ENCODE measurements around the gene ADNP2. TPM values are rescaled to one million over a fixed set of nuclear protein-coding genes. Genes with fewer than 3 reads are reported as not detected.

ADNP2 gene
- total RNA-seq, 1 experiment from 2014 or later: 12.6 TPM

GRCh38 chr18:80147418-80148325 is 38.6 kb downstream of the ADNP2 start:
- intact Hi-C loops (cut with micrococcal nuclease; ENCODE audit: unreplicated experiment): no loop called here
- TF ChIP-seq CTCF (conservative IDR thresholded peaks at IDR 0.05): no peak
- TF ChIP-seq EZH2 (IDR thresholded peaks at IDR 0.05; ENCODE audit: low read depth): no peak
- no peak overlapping the region for H2AFZ ChIP-seq
- H3K4me3 ChIP-seq: no peak overlapping the region
- no peaks in the 10 kb centered on the region for H3K79me2 ChIP-seq (ENCODE audit: low read depth)
- POLR2A ChIA-PET (ENCODE audit: unreplicated experiment): no interaction called here
- BruUV-seq (replicated peaks): no TSS peak
- no peaks in the 10 kb centered on the region for H4K20me1 ChIP-seq (ENCODE audit: insufficient read depth)
- DNase-seq: no peak
- no peak overlapping the region for H3K27ac ChIP-seq
- CTCF ChIA-PET: no interaction called here
- H3F3A ChIP-seq (ENCODE audit: insufficient read depth, low read depth): no peaks in the 10 kb centered on the region
- H3K9me2 ChIP-seq (ENCODE audit: insufficient read depth): no peaks in the 10 kb centered on the region
- no peaks in the 10 kb centered on the region for H3K9me3 ChIP-seq (ENCODE audit: insufficient read depth, low read depth)
- no peaks in the 10 kb centered on the region for H3K4me1 ChIP-seq (replicated peaks; ENCODE audit: insufficient read depth)
- H3K27me3 ChIP-seq (ENCODE audit: insufficient read depth, low read depth): no peaks in the 10 kb centered on the region
- H3K36me3 ChIP-seq (ENCODE audit: low read depth): peaks cover 12% of the 10 kb centered on the region; the same call in 1 of the 2 replicates
- H3K4me2 ChIP-seq: no peak overlapping the region

GRCh38 chr18:80148326-80149199 is 39.5 kb downstream of the ADNP2 start:
- no peak overlapping the region for H2AFZ ChIP-seq
- H3K4me2 ChIP-seq: no peak overlapping the region
- H3K9me2 ChIP-seq (ENCODE audit: insufficient read depth): no peaks in the 10 kb centered on the region
- peaks cover 12% of the 10 kb centered on the region; the same call in 1 of the 2 replicates for H3K36me3 ChIP-seq (ENCODE audit: low read depth)
- H4K20me1 ChIP-seq (ENCODE audit: insufficient read depth): no peaks in the 10 kb centered on the region
- no peaks in the 10 kb centered on the region for H3K79me2 ChIP-seq (ENCODE audit: low read depth)
- no peak overlapping the region for H3K27ac ChIP-seq
- BruUV-seq (replicated peaks): no TSS peak
- H3K4me1 ChIP-seq (replicated peaks; ENCODE audit: insufficient read depth): no peaks in the 10 kb centered on the region
- POLR2A ChIA-PET (ENCODE audit: unreplicated experiment): no interaction called here
- no peaks in the 10 kb centered on the region for H3K27me3 ChIP-seq (ENCODE audit: insufficient read depth, low read depth)
- H3K9me3 ChIP-seq (ENCODE audit: insufficient read depth, low read depth): no peaks in the 10 kb centered on the region
- no peak overlapping the region for H3K4me3 ChIP-seq
- intact Hi-C loops (cut with micrococcal nuclease; ENCODE audit: unreplicated experiment): no loop called here
- no peak for DNase-seq
- H3F3A ChIP-seq (ENCODE audit: insufficient read depth, low read depth): no peaks in the 10 kb centered on the region
- CTCF ChIA-PET: no interaction called here
- TF ChIP-seq CTCF (conservative IDR thresholded peaks at IDR 0.05): no peak
- TF ChIP-seq EZH2 (IDR thresholded peaks at IDR 0.05; ENCODE audit: low read depth): no peak

- BruUV-seq (replicated peaks): no TSS peak
- Histone ChIP-seq H3K9me3 (ENCODE audit: insufficient read depth, low read depth) (no peaks in the 10 kb centered on the region), H3K4me2 (no peak overlapping the region)
Observed at GRCh38 chr18:80149667-80150066, 40.6 kb downstream of the ADNP2 start.

More at GRCh38 chr18:80149667-80150066, 40.6 kb downstream of the ADNP2 start:
- peaks cover 17% of the 10 kb centered on the region; the same call in 1 of the 2 replicates for H3K36me3 ChIP-seq (ENCODE audit: low read depth)
- H3K27ac ChIP-seq: no peak overlapping the region
- H3K79me2 ChIP-seq (ENCODE audit: low read depth): no peaks in the 10 kb centered on the region
- intact Hi-C loops (cut with micrococcal nuclease; ENCODE audit: unreplicated experiment): no loop called here
- DNase-seq: no peak
- no peaks in the 10 kb centered on the region for H3K4me1 ChIP-seq (replicated peaks; ENCODE audit: insufficient read depth)
- no peak overlapping the region for H3K4me3 ChIP-seq
- ChIA-PET CTCF (no interaction called here), POLR2A (ENCODE audit: unreplicated experiment) (no interaction called here)
- H2AFZ ChIP-seq: no peak overlapping the region
- no peaks in the 10 kb centered on the region for H3K9me2 ChIP-seq (ENCODE audit: insufficient read depth)
- no peaks in the 10 kb centered on the region for H4K20me1 ChIP-seq (ENCODE audit: insufficient read depth)
- no peaks in the 10 kb centered on the region for H3K27me3 ChIP-seq (ENCODE audit: insufficient read depth, low read depth)
- no peaks in the 10 kb centered on the region for H3F3A ChIP-seq (ENCODE audit: insufficient read depth, low read depth)
- no peak for TF ChIP-seq CTCF (conservative IDR thresholded peaks at IDR 0.05)
- no peak for TF ChIP-seq EZH2 (IDR thresholded peaks at IDR 0.05; ENCODE audit: low read depth)
